K562 (cell line): ENCODE results near the gene ATG4D. TPM values are rescaled to one million over a fixed set of nuclear protein-coding genes. Genes with fewer than 3 reads are reported as not detected.

Source experiments
- CBX3 ChIP-seq, 2 experiments: IDR thresholded peaks; 1 replicate in 1 of 2; 2 replicates in 1 of 2; pipeline ENCODE4 v1.6.1; 2012; ENCODE audit warnings: inconsistent platforms in 2 of 2, low read length in 2 of 2, borderline replicate concordance in 1 of 2, control low read depth in 1 of 2
- E4F1 ChIP-seq: fragments of 250-450 bp; sonication (Bioruptor Pico); IDR thresholded peaks from 2 replicates; pipeline ENCODE4 v1.5.0; 2021; ENCODE audit warnings: mild to moderate bottlenecking, borderline replicate concordance
- GABPB2 ChIP-seq: fragments of 250-450 bp; sonication (Bioruptor Pico); conservative IDR thresholded peaks from 2 replicates; pipeline ENCODE4 v1.5.1; 2021; ENCODE audit warnings: mild to moderate bottlenecking
- HDAC3 ChIP-seq: fragments of 450-650 bp; IDR thresholded peaks from 2 replicates; pipeline ENCODE4 v1.6.1; 2018; ENCODE audit warnings: borderline replicate concordance, mild to moderate bottlenecking, moderate library complexity; ENCODE audit not compliant: partially characterized antibody
- HNRNPUL1 ChIP-seq: fragments of 200-400 bp; formaldehyde crosslinking; IDR thresholded peaks from 2 replicates; pipeline ENCODE4 v1.6.1; 2017; ENCODE audit warnings: low read length
- KAT8 ChIP-seq: fragments of 450-650 bp; IDR thresholded peaks from 2 replicates; pipeline ENCODE4 v1.6.1; 2016; ENCODE audit warnings: low read depth, mild to moderate bottlenecking
- MCM2 ChIP-seq: fragments of 450-650 bp; IDR thresholded peaks from 2 replicates; pipeline ENCODE4 v1.6.1; 2017; ENCODE audit warnings: low read depth, mild to moderate bottlenecking
- NONO ChIP-seq, 2 experiments: fragments of 200-400 bp in 1 of 2; fragments of 450-650 bp in 1 of 2; formaldehyde crosslinking in 1 of 2; IDR thresholded peaks; 2 replicates each; pipeline ENCODE4 v1.6.1; 2017; ENCODE audit warnings: low read depth in 2 of 2, mild to moderate bottlenecking in 2 of 2, moderate library complexity in 2 of 2, low read length in 1 of 2
- RBM39 ChIP-seq: fragments of 200-400 bp; formaldehyde crosslinking; optimal IDR thresholded peaks from 2 replicates; pipeline ENCODE3; 2018; ENCODE audit warnings: low read depth, low read length
- RFX5 ChIP-seq: IDR thresholded peaks from 2 replicates; pipeline ENCODE4 v1.6.1; 2011; ENCODE audit warnings: low read depth, mild to moderate bottlenecking, improper control_type of control experiment, low read length
- ZBTB26 ChIP-seq: fragments of 450-650 bp; formaldehyde crosslinking; IDR thresholded peaks from 2 replicates; pipeline ENCODE4 v1.4.0; 2022; ENCODE audit warnings: missing genetic modification characterization
- ZBTB7A ChIP-seq: IDR thresholded peaks from 2 replicates; pipeline ENCODE4 v1.6.1; 2011; ENCODE audit warnings: low read depth, mild to moderate bottlenecking, low read length, moderate library complexity, borderline replicate concordance; ENCODE audit not compliant: control insufficient read depth
- ZNF124 ChIP-seq: sonication (generic); formaldehyde crosslinking; IDR thresholded peaks from 2 replicates; pipeline ENCODE4 v1.8.1; 2022; ENCODE audit warnings: missing genetic modification reagents
- ZNF175 ChIP-seq: fragments of 200-800 bp; sonication (Bioruptor generic); IDR thresholded peaks from 2 replicates; pipeline ENCODE4 v1.6.1; 2016; ENCODE audit warnings: low read depth, mild to moderate bottlenecking, missing genetic modification characterization, missing compliant biosample characterization
- ZNF184 ChIP-seq: sonication (generic); formaldehyde crosslinking; IDR thresholded peaks from 2 replicates; pipeline ENCODE4 v1.5.0; 2020; ENCODE audit warnings: missing genetic modification reagents
- polyA plus RNA-seq, 8 experiments: library from polyadenylated mRNA; depleted of rRNA in 4 of 8; stranded (reverse) in 5 of 8; unstranded in 3 of 8; fragments of >200 nt; fragmentation: Nextera tagmentation in 2 of 8; fragmentation: Illumina TruSeq in 1 of 8; extraction: Ambion mirVana in 2 of 8; extraction: Trizol in 1 of 8; gene quantifications; 2 replicates each; pipeline versions ENCODE4 v1.2.1 to v1.2.3, GENCODE V29; 2011 to 2014; ENCODE audit warnings: inconsistent platforms in 1 of 8, missing spikeins in 1 of 8
- total RNA-seq, 7 experiments: library from RNA; depleted of rRNA in 6 of 7; stranded (reverse); fragments of >200 nt in 6 of 7; fragmentation: Illumina TruSeq in 2 of 7; extraction: Trizol in 2 of 7; gene quantifications; 2 replicates each; pipeline versions ENCODE4 v1.2.1 to v1.2.3, GENCODE V29; 2011 to 2021; ENCODE audit warnings: low replicate concordance in 1 of 7
- TF ChIP-seq, protein P1 (sequence below): fragments of 450-650 bp; IDR thresholded peaks from 2 replicates; pipeline ENCODE4 v1.6.1; 2016; ENCODE audit warnings: low read depth

Gene ATG4D
- total and polyA plus RNA-seq, 9 of the 15 experiments (the other 6 are each of a cell fraction or from before 2014, with no cell fraction given), result 0.51 to 66.1 (median 22.9) TPM

DNA sequence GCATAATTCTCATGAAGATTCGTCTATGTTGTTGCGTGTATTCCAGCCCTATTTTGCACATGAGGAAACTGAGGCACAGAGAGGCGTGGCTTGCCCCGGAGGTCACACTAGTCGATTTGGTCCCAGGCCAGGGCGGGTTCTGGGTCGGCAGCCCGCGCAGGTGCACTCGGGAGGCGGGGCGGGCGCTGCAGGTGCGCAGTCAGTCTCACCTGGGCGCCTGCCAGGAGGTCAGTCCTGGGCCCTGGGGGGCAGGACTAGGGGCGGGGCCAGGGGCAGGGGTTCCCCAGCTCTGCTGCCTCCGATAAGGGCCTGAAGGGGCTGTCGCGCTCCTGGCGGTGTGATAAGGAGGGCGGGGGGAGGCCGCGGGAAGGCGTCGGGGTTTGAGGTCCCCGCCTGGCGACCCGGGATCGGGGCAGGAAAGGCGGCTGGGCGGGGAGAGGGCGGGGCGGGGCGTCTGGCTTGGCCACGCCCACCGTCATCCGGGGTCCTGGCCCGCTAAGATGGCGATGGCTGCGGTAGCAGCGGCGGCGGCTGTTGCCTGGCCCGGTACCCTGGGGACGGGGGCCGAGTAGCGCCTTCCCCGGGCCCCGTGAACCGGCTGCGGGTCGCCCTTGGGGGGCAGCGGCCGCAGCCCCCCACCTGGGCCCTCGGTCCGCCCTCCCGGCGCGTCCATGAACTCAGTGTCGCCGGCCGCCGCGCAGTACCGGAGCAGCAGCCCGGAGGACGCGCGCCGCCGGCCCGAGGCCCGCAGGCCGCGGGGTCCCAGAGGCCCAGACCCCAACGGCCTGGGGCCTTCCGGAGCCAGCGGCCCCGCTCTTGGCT, at the start of gene ATG4D (continued):
- no peak for TF ChIP-seq ZBTB26 (CRISPR knock-in tag)
- TF ChIP-seq KAT8, result no peak
- TF ChIP-seq CBX3 (IDR thresholded peaks at IDR 0.05; ENCODE audit: borderline replicate concordance in 1 of 2, low read length in 2 of 2), result no peak; a peak in 1 of 3 replicates
- peak; percentile 72 for TF ChIP-seq ZNF175 (CRISPR knock-in tag)
- TF ChIP-seq MCM2, result no peak
- TF ChIP-seq E4F1, result no peak
- TF ChIP-seq ZNF184, result no peak
- no peak for TF ChIP-seq HNRNPUL1
- no peak for TF ChIP-seq RBM39
- TF ChIP-seq ZBTB7A, result peak; percentile 96
- no peak for TF ChIP-seq ZNF124 (CRISPR knock-in tag)
- peak; percentile 37 to 77 for TF ChIP-seq NONO (IDR thresholded peaks at IDR 0.05; ENCODE audit: low read depth in 2 of 2, low read length in 1 of 2)
- TF ChIP-seq, protein P1, sequence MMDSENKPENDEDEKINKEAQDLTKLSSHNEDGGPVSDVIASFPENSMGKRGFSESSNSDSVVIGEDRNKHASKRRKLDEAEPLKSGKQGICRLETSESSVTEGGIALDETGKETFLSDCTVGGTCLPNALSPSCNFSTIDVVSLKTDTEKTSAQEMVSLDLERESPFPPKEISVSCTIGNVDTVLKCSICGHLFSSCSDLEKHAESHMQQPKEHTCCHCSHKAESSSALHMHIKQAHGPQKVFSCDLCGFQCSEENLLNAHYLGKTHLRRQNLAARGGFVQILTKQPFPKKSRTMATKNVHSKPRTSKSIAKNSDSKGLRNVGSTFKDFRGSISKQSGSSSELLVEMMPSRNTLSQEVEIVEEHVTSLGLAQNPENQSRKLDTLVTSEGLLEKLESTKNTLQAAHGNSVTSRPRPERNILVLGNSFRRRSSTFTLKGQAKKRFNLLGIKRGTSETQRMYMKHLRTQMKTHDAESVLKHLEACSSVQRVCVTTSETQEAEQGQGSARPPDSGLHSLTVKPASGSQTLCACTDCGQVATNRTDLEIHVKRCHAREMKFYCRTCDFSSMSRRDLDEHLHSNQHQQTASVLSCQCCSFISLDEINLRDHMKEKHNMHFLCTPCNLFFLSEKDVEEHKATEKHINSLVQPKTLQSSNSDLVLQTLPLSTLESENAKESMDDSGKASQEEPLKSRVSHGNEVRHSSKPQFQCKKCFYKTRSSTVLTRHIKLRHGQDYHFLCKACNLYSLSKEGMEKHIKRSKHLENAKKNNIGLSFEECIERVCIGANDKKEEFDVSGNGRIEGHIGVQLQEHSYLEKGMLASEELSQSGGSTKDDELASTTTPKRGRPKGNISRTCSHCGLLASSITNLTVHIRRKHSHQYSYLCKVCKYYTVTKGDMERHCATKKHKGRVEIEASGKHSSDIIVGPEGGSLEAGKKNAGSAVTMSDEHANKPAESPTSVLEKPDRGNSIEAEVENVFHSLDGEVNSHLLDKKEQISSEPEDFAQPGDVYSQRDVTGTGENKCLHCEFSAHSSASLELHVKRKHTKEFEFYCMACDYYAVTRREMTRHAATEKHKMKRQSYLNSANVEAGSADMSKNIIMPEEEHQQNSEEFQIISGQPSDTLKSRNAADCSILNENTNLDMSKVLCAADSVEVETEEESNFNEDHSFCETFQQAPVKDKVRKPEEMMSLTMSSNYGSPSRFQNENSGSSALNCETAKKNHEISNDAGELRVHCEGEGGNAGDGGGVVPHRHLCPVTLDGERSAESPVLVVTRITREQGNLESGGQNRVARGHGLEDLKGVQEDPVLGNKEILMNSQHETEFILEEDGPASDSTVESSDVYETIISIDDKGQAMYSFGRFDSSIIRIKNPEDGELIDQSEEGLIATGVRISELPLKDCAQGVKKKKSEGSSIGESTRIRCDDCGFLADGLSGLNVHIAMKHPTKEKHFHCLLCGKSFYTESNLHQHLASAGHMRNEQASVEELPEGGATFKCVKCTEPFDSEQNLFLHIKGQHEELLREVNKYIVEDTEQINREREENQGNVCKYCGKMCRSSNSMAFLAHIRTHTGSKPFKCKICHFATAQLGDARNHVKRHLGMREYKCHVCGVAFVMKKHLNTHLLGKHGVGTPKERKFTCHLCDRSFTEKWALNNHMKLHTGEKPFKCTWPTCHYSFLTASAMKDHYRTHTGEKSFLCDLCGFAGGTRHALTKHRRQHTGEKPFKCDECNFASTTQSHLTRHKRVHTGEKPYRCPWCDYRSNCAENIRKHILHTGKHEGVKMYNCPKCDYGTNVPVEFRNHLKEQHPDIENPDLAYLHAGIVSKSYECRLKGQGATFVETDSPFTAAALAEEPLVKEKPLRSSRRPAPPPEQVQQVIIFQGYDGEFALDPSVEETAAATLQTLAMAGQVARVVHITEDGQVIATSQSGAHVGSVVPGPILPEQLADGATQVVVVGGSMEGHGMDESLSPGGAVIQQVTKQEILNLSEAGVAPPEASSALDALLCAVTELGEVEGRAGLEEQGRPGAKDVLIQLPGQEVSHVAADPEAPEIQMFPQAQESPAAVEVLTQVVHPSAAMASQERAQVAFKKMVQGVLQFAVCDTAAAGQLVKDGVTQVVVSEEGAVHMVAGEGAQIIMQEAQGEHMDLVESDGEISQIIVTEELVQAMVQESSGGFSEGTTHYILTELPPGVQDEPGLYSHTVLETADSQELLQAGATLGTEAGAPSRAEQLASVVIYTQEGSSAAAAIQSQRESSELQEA, result no peak
- no peak for TF ChIP-seq HDAC3
- TF ChIP-seq RFX5, result no peak
- no peak for TF ChIP-seq GABPB2 (CRISPR knock-in tag)
